HepG2 (cell line): ENCODE results near the gene GUCY2D. TPM values are rescaled to one million over a fixed set of nuclear protein-coding genes. Genes with fewer than 3 reads are reported as not detected.

Experiments used
- AGO1 ChIP-seq: fragments of 200-400 bp; formaldehyde crosslinking; IDR thresholded peaks from 2 replicates; pipeline ENCODE4 v1.6.1; 2017; ENCODE audit warnings: mild to moderate bottlenecking, low read depth, low read length, moderate library complexity; ENCODE audit not compliant: poor library complexity, severe bottlenecking
- ARID5B ChIP-seq: IDR thresholded peaks from 2 replicates; pipeline ENCODE4 v1.4.0; 2020; ENCODE audit warnings: mild to moderate bottlenecking, missing genetic modification reagents
- BRD4 ChIP-seq: sonication (generic); formaldehyde crosslinking; IDR thresholded peaks from 2 replicates; pipeline ENCODE4 v1.4.0; 2020; ENCODE audit warnings: missing genetic modification reagents
- DMAP1 ChIP-seq: IDR thresholded peaks from 2 replicates; pipeline ENCODE4 v1.6.1; 2016
- HIC2 ChIP-seq: sonication (generic); formaldehyde crosslinking; IDR thresholded peaks from 2 replicates; pipeline ENCODE4 v1.9.0; 2022; ENCODE audit warnings: low read depth, missing genetic modification reagents
- MYNN ChIP-seq: sonication (generic); formaldehyde crosslinking; IDR thresholded peaks from 2 replicates; pipeline ENCODE4 v1.4.0; 2020; ENCODE audit warnings: mild to moderate bottlenecking, low read depth, missing genetic modification reagents
- TARDBP ChIP-seq: sonication (generic); formaldehyde crosslinking; IDR thresholded peaks from 2 replicates; pipeline ENCODE4 v1.8.0; 2022; ENCODE audit warnings: mild to moderate bottlenecking, missing genetic modification reagents
- TBL1XR1 ChIP-seq: fragments of 150-350 bp; IDR thresholded peaks from 2 replicates; pipeline ENCODE4 v1.6.1; 2014; ENCODE audit warnings: borderline replicate concordance, low read length; ENCODE audit not compliant: partially characterized antibody
- ZKSCAN5 ChIP-seq: sonication (generic); formaldehyde crosslinking; IDR thresholded peaks from 2 replicates; pipeline ENCODE4 v1.5.1; 2020; ENCODE audit warnings: mild to moderate bottlenecking, missing genetic modification reagents
- ZNF136 ChIP-seq: sonication (generic); formaldehyde crosslinking; IDR thresholded peaks from 2 replicates; pipeline ENCODE4 v1.8.1; 2022; ENCODE audit warnings: low read depth, mild to moderate bottlenecking, moderate library complexity, missing genetic modification reagents
- ZNF512B ChIP-seq: sonication (generic); formaldehyde crosslinking; IDR thresholded peaks from 2 replicates; pipeline ENCODE4 v1.5.1; 2020; ENCODE audit warnings: missing genetic modification reagents, mild to moderate bottlenecking, borderline replicate concordance
- polyA plus RNA-seq, 8 experiments: library from polyadenylated mRNA; depleted of rRNA in 3 of 8; stranded (reverse) in 7 of 8; unstranded in 1 of 8; fragments of >200 nt; fragmentation: Illumina TruSeq in 4 of 8; extraction: Trizol in 4 of 8; gene quantifications; 2 replicates each; pipeline versions ENCODE4 v1.2.1 to v1.2.3, GENCODE V29; 2011 to 2016; ENCODE audit warnings: low read depth in 4 of 8, missing spikeins in 1 of 8, mixed read lengths in 1 of 8; ENCODE audit not compliant: insufficient read depth in 1 of 8
- total RNA-seq, 5 experiments: library from RNA; depleted of rRNA; stranded (reverse); fragments of >200 nt; fragmentation: Illumina TruSeq; extraction: Trizol; gene quantifications; 2 replicates each; pipeline ENCODE4 v1.2.3, GENCODE V29; 2016; ENCODE audit warnings: low read depth in 1 of 5
- TF ChIP-seq, protein P1 (sequence below): sonication (generic); formaldehyde crosslinking; IDR thresholded peaks from 2 replicates; pipeline ENCODE4 v1.4.0; 2020; ENCODE audit warnings: mild to moderate bottlenecking, missing genetic modification reagents

The GUCY2D gene
- total and polyA plus RNA-seq, 2 of the 13 experiments (the other 11 are each of a cell fraction or from before 2014, with no cell fraction given), result not detected

DNA sequence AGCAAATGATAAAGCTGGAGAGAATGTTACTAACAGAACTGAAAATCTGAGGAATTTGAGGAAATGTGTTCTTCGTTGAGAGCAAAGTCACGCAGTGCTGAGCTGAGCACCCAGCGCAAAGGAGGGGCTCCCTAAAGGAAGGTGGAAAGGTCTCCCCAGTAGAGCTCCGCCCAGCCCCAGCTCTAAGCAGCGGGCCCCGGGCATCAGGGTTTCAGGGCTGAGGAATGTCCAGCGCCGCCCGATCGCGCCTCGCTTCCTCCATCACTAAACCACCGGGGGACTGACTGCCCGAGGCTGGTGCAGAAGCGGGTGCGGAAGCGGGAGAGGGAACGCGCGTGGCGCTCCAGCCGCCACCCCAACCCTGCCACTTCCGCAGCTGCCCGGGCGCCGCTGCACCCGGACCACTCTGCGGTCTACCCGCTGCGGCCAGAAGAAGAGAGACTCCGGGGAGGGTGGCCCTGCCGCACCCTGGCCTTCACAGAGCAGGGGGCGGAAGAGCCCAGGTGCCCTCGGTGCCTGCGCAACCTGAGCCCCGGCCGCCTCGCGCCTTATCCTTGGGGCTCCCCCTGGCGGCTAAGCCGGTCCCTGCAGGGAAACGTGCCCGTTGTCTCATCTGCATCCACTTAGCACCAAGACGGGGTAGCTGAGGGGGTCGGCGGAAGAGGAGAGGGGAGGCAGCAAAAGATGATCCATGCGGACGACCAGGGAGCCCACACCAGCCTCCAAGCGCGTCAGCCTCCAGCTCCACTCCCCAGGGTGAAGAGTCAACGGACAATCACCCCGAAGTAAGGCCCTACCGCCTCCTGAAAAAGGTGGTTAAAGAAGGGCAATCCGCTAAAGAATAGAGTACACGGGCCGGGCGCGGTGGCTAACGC is 12.4 kb upstream of the GUCY2D start (continued):
- TF ChIP-seq ZNF512B, result peak; percentile 59; the same call in 1 of the 2 replicates
- TF ChIP-seq, protein P1, sequence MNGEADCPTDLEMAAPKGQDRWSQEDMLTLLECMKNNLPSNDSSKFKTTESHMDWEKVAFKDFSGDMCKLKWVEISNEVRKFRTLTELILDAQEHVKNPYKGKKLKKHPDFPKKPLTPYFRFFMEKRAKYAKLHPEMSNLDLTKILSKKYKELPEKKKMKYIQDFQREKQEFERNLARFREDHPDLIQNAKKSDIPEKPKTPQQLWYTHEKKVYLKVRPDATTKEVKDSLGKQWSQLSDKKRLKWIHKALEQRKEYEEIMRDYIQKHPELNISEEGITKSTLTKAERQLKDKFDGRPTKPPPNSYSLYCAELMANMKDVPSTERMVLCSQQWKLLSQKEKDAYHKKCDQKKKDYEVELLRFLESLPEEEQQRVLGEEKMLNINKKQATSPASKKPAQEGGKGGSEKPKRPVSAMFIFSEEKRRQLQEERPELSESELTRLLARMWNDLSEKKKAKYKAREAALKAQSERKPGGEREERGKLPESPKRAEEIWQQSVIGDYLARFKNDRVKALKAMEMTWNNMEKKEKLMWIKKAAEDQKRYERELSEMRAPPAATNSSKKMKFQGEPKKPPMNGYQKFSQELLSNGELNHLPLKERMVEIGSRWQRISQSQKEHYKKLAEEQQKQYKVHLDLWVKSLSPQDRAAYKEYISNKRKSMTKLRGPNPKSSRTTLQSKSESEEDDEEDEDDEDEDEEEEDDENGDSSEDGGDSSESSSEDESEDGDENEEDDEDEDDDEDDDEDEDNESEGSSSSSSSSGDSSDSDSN, result peak; percentile 72
- TF ChIP-seq ARID5B (CRISPR knock-in tag), result 0 out of 2 replicates have a peak, but pooled peaks have one; percentile 31
- no peak for TF ChIP-seq ZNF136 (CRISPR knock-in tag)
- 0 out of 2 replicates have a peak, but pooled peaks have one; percentile 42 for TF ChIP-seq BRD4 (CRISPR knock-in tag)
- TF ChIP-seq ZKSCAN5, result no peak
- TF ChIP-seq AGO1, result peak; percentile 32
- TF ChIP-seq TBL1XR1, result no peak
- TF ChIP-seq TARDBP (CRISPR knock-in tag), result peak; percentile 40; the same call in 1 of the 2 replicates
- TF ChIP-seq HIC2, result peak; percentile 68; the same call in 1 of the 2 replicates
- 0 out of 2 replicates have a peak, but pooled peaks have one; percentile 32 for TF ChIP-seq DMAP1 (CRISPR knock-in tag)
- TF ChIP-seq MYNN, result peak; percentile 27; the same call in 1 of the 2 replicates
